SK-N-SH (cell line): ENCODE data around the gene ADAMTS1. TPM values are rescaled to one million over a fixed set of nuclear protein-coding genes. Genes with fewer than 3 reads are reported as not detected.
A peak's percentile ranks its signal among the peaks of the same experiment; 100 is the strongest.

Experiments used
- CTCF ChIA-PET: fragments of 300-600, 350-600 bp; formaldehyde crosslinking; extraction: SDS; loops from one replicate; lab custom pipeline; 2021; lab: Yijun Ruan, JAX
- POLR2A ChIA-PET: fragments of 350-600 bp; sonication (Branson Sonifier 250); formaldehyde crosslinking; extraction: SDS; loops from one replicate; lab custom pipeline; 2020; ENCODE audit warnings: antibody characterized with exemption, inconsistent platforms; lab: Yijun Ruan, JAX
- DNase-seq: peaks from one replicate; pipeline ENCODE4 v3.0.0; 2012
- H2AFZ ChIP-seq: fragments of 200-600 bp; sonication (generic); 2 replicates; pipeline ENCODE4 v1.8.1; 2016; ENCODE audit warnings: antibody characterized with exemption, mild to moderate bottlenecking, low read depth
- H3F3A ChIP-seq: fragments of 200-600 bp; sonication (generic); replicated peaks from 2 replicates; pipeline ENCODE3; 2016; ENCODE audit warnings: antibody characterized with exemption, mild to moderate bottlenecking; ENCODE audit not compliant: insufficient read depth
- H3K27ac ChIP-seq, 2 experiments: fragments of 200-500 bp in 1 of 2; fragments of 200-600 bp in 1 of 2; sonication (Bioruptor generic) in 1 of 2; sonication (generic), shearing (Covaris generic) in 1 of 2; 2 replicates each; pipeline versions ENCODE4 v1.5.1 to v1.6.1; 2014 to 2016; ENCODE audit warnings: low read depth in 2 of 2, inconsistent platforms in 1 of 2, low read length in 1 of 2, mild to moderate bottlenecking in 1 of 2, mixed read lengths in 1 of 2
- H3K27me3 ChIP-seq: fragments of 200-600 bp; sonication (generic), shearing (Covaris generic); 2 replicates; pipeline ENCODE4 v1.6.1; 2016; ENCODE audit warnings: mixed run types; ENCODE audit not compliant: insufficient read depth
- H3K36me3 ChIP-seq, 2 experiments: fragments of 200-500 bp in 1 of 2; fragments of 200-600 bp in 1 of 2; sonication (Bioruptor generic) in 1 of 2; sonication (generic) in 1 of 2; replicated peaks in 1 of 2; 2 replicates each; pipeline versions ENCODE3 to v1.5.1; 2014 to 2016; ENCODE audit warnings: low read length in 1 of 2, mild to moderate bottlenecking in 1 of 2; ENCODE audit not compliant: insufficient read depth in 2 of 2, control insufficient read depth in 1 of 2
- H3K4me1 ChIP-seq, 2 experiments: fragments of 200-500 bp in 1 of 2; fragments of 200-600 bp in 1 of 2; sonication (Bioruptor generic) in 1 of 2; sonication (generic), shearing (Covaris generic) in 1 of 2; 2 replicates each; pipeline versions ENCODE4 v1.5.1 to v1.6.1; 2014 to 2016; ENCODE audit warnings: low read depth in 1 of 2, low read length in 1 of 2, mixed run types in 1 of 2; ENCODE audit not compliant: insufficient read depth in 2 of 2, control insufficient read depth in 1 of 2
- H3K4me2 ChIP-seq: fragments of 200-600 bp; sonication (generic), shearing (Covaris generic); 2 replicates; pipeline ENCODE4 v1.6.1; 2017; ENCODE audit warnings: mixed run types
- H3K4me3 ChIP-seq, 2 experiments: fragments of 200-500 bp in 1 of 2; fragments of 200-600 bp in 1 of 2; sonication (Bioruptor generic) in 1 of 2; sonication (generic), shearing (Covaris generic) in 1 of 2; 2 replicates each; pipeline versions ENCODE4 v1.5.1 to v1.8.1; 2014 to 2016; ENCODE audit warnings: low read depth in 2 of 2, inconsistent platforms in 1 of 2, low read length in 1 of 2, mild to moderate bottlenecking in 1 of 2, mixed read lengths in 1 of 2, moderate library complexity in 1 of 2
- H3K79me2 ChIP-seq: fragments of 200-600 bp; sonication (generic); 2 replicates; pipeline ENCODE4 v1.8.1; 2017; ENCODE audit warnings: mild to moderate bottlenecking; ENCODE audit not compliant: insufficient read depth
- H3K9ac ChIP-seq: fragments of 200-600 bp; sonication (generic); 2 replicates; pipeline ENCODE4 v1.6.1; 2017; ENCODE audit warnings: mixed run types
- H3K9me2 ChIP-seq: fragments of 200-600 bp; sonication (generic); 2 replicates; pipeline ENCODE4 v1.6.1; 2017; ENCODE audit warnings: mixed run types
- H3K9me3 ChIP-seq: fragments of 200-600 bp; sonication (generic); 2 replicates; pipeline ENCODE4 v1.6.1; 2017; ENCODE audit warnings: mixed run types, mild to moderate bottlenecking, moderate library complexity
- H4K20me1 ChIP-seq: fragments of 200-600 bp; sonication (generic); 2 replicates; pipeline ENCODE4 v1.6.1; 2017; ENCODE audit warnings: mild to moderate bottlenecking, mixed run types; ENCODE audit not compliant: insufficient read depth
- CHD2 ChIP-seq: fragments of 150-350 bp; IDR thresholded peaks from 2 replicates; pipeline ENCODE4 v1.6.1; 2018; ENCODE audit warnings: low read length; ENCODE audit not compliant: partially characterized antibody
- ELF1 ChIP-seq: IDR thresholded peaks from 2 replicates; pipeline ENCODE4 v1.4.0; 2012
- FOSL2 ChIP-seq: IDR thresholded peaks from 2 replicates; pipeline ENCODE4 v1.4.0; 2012; ENCODE audit warnings: low read depth, mild to moderate bottlenecking, moderate library complexity, borderline replicate concordance
- FOXJ3 ChIP-seq: sonication (generic); formaldehyde crosslinking; IDR thresholded peaks from 2 replicates; pipeline ENCODE4 v1.5.1; 2020; ENCODE audit warnings: mild to moderate bottlenecking, missing genetic modification reagents
- FOXM1 ChIP-seq: IDR thresholded peaks from 2 replicates; pipeline ENCODE4 v1.4.0; 2012; ENCODE audit warnings: low read depth, mild to moderate bottlenecking
- GATA2 ChIP-seq: sonication (generic); formaldehyde crosslinking; IDR thresholded peaks from 2 replicates; pipeline ENCODE4 v1.5.0; 2020; ENCODE audit warnings: mild to moderate bottlenecking, missing genetic modification reagents
- JUND ChIP-seq: IDR thresholded peaks from 2 replicates; pipeline ENCODE4 v1.4.0; 2012
- MXI1 ChIP-seq: IDR thresholded peaks from 2 replicates; pipeline ENCODE4 v1.6.1; 2012; ENCODE audit warnings: mild to moderate bottlenecking, low read depth, low read length, improper control_type of control experiment
- RAD21 ChIP-seq: IDR thresholded peaks from 2 replicates; pipeline ENCODE4 v1.6.1; 2012; ENCODE audit warnings: mild to moderate bottlenecking, low read length
- RCOR1 ChIP-seq: fragments of 150-350 bp; IDR thresholded peaks from 2 replicates; pipeline ENCODE4 v1.6.1; 2017; ENCODE audit warnings: antibody characterized with exemption, low read length
- RFX5 ChIP-seq: IDR thresholded peaks from 2 replicates; pipeline ENCODE4 v1.6.1; 2012; ENCODE audit warnings: mild to moderate bottlenecking, improper control_type of control experiment, low read length
- SIN3A ChIP-seq: IDR thresholded peaks from 2 replicates; pipeline ENCODE4 v1.6.1; 2012; ENCODE audit warnings: low read depth, mild to moderate bottlenecking, low read length, moderate library complexity, borderline replicate concordance
- TEAD4 ChIP-seq: IDR thresholded peaks from 2 replicates; pipeline ENCODE4 v1.4.0; 2012; ENCODE audit warnings: mild to moderate bottlenecking, borderline replicate concordance; ENCODE audit not compliant: insufficient read depth
- WGBS: methylation state at CpG from one replicate; pipeline ENCODE4 v1.1.6; 2017; ENCODE audit warnings: low lambda C conversion rate; 5-methylcytosine and 5-hydroxymethylcytosine counted together
- polyA plus RNA-seq, 3 experiments: library from polyadenylated mRNA; depleted of rRNA; stranded (reverse); fragments of >200 nt; gene quantifications; 2 replicates each; pipeline ENCODE4 v1.2.3, GENCODE V29; 2012
- TF ChIP-seq, protein P1 (sequence below): IDR thresholded peaks from 2 replicates; pipeline ENCODE4; 2012
- TF ChIP-seq, protein P2 (sequence below): IDR thresholded peaks from 2 replicates; pipeline ENCODE4 v1.4.0; 2012; ENCODE audit warnings: low read depth, borderline replicate concordance
- TF ChIP-seq, protein P3 (sequence below): IDR thresholded peaks from 2 replicates; pipeline ENCODE4 v1.6.1; 2012; ENCODE audit warnings: mild to moderate bottlenecking, low read depth, low read length, moderate library complexity
- TF ChIP-seq, protein P4 (sequence below): fragments of 200-600 bp; sonication (generic); IDR thresholded peaks from 2 replicates; pipeline ENCODE4 v1.6.1; 2017; ENCODE audit warnings: antibody characterized with exemption, mild to moderate bottlenecking, moderate library complexity
- TF ChIP-seq, protein P5 (sequence below): IDR thresholded peaks from 2 replicates; pipeline ENCODE4 v1.4.0; 2012; ENCODE audit warnings: low read depth, borderline replicate concordance
- TF ChIP-seq, protein P6 (sequence below): fragments of 150-350 bp; IDR thresholded peaks from 2 replicates; pipeline ENCODE4 v1.6.1; 2016; ENCODE audit warnings: mild to moderate bottlenecking, low read depth, low read length
- TF ChIP-seq, protein P7 (sequence below): IDR thresholded peaks from 2 replicates; pipeline ENCODE4 v1.4.0; 2012; ENCODE audit warnings: low read depth
- TF ChIP-seq, protein P8 (sequence below): fragments of 150-350 bp; IDR thresholded peaks from 2 replicates; pipeline ENCODE4 v1.6.1; 2017; ENCODE audit warnings: antibody characterized with exemption, low read length, low read depth, borderline replicate concordance

Gene ADAMTS1
- polyA plus RNA-seq, 1 of the 3 experiments (the other 2 are of a cell fraction), result 137 TPM

DNA sequence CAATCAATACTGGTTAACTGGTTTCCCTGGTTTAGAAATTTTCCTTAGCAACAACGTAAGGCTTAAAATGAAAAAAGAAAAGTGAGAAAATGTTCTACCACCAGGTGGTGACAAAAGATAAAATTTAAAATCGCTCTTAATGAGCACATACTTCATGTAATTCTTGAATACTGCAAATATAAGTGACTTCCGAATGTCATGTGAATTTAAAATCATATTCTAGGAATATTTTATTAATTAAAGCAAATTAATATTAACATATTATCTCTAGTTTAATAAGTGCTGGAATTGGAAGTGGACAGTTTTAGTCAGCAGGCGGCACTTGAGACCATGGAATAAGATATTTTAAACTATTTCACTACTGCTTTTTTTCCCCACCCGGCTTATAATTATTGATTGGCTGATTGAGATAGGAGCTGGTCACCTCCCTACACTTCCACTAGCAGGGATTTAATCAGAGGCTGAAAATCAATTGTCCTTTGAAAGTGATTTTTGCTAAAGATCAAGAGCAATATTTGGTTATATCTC, 5.0 kb upstream of the ADAMTS1 start:
- peak; percentile 51 for DNase-seq
- H3K9me2 ChIP-seq, result no peaks in the 10 kb centered on the region
- H3K27ac ChIP-seq, result peak overlapping the region in 1 of 2 experiments; percentile 53; a peak in 1 of 4 replicates
- 19% methylated on average over 5 of the region's 5 CpGs for WGBS
- H3K36me3 ChIP-seq, result no peaks in the 10 kb centered on the region
- no peaks in the 10 kb centered on the region for H4K20me1 ChIP-seq
- H3K4me1 ChIP-seq, result peaks cover 0 to 14% of the 10 kb centered on the region in 2 experiments; a peak in 2 of 4 replicates
- no peaks in the 10 kb centered on the region for H3K27me3 ChIP-seq
- 0 out of 2 replicates have a peak overlapping the region, but pooled peaks have one; percentile 22 for H3K4me2 ChIP-seq
- POLR2A ChIA-PET, result no interaction called here
- no peak overlapping the region; a peak in 1 of 4 replicates for H3K4me3 ChIP-seq
- no peak overlapping the region; the same call in 1 of the 2 replicates for H2AFZ ChIP-seq
- CTCF ChIA-PET, result interaction anchor here (0.6 to 4.5 kb wide), 46 partner anchors 11 to 1929 kb away, joined by 3 to 76 read pairs (median 4); no protein-coding TSS in a partner anchor
- no peaks in the 10 kb centered on the region for H3K79me2 ChIP-seq
- H3K9ac ChIP-seq, result no peak overlapping the region
- H3K9me3 ChIP-seq, result no peaks in the 10 kb centered on the region
- H3F3A ChIP-seq, result peaks cover 14% of the 10 kb centered on the region
- TF ChIP-seq FOXM1, result no peak
- TF ChIP-seq, protein P1, sequence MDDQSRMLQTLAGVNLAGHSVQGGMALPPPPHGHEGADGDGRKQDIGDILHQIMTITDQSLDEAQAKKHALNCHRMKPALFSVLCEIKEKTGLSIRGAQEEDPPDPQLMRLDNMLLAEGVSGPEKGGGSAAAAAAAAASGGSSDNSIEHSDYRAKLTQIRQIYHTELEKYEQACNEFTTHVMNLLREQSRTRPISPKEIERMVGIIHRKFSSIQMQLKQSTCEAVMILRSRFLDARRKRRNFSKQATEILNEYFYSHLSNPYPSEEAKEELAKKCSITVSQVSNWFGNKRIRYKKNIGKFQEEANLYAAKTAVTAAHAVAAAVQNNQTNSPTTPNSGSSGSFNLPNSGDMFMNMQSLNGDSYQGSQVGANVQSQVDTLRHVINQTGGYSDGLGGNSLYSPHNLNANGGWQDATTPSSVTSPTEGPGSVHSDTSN, result no peak
- TF ChIP-seq SIN3A, result no peak
- TF ChIP-seq, protein P2, sequence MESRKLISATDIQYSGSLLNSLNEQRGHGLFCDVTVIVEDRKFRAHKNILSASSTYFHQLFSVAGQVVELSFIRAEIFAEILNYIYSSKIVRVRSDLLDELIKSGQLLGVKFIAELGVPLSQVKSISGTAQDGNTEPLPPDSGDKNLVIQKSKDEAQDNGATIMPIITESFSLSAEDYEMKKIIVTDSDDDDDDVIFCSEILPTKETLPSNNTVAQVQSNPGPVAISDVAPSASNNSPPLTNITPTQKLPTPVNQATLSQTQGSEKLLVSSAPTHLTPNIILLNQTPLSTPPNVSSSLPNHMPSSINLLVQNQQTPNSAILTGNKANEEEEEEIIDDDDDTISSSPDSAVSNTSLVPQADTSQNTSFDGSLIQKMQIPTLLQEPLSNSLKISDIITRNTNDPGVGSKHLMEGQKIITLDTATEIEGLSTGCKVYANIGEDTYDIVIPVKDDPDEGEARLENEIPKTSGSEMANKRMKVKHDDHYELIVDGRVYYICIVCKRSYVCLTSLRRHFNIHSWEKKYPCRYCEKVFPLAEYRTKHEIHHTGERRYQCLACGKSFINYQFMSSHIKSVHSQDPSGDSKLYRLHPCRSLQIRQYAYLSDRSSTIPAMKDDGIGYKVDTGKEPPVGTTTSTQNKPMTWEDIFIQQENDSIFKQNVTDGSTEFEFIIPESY, result no peak
- no peak for TF ChIP-seq FOSL2
- no peak for TF ChIP-seq TEAD4
- TF ChIP-seq RAD21, result peak; percentile 74
- TF ChIP-seq, protein P3, sequence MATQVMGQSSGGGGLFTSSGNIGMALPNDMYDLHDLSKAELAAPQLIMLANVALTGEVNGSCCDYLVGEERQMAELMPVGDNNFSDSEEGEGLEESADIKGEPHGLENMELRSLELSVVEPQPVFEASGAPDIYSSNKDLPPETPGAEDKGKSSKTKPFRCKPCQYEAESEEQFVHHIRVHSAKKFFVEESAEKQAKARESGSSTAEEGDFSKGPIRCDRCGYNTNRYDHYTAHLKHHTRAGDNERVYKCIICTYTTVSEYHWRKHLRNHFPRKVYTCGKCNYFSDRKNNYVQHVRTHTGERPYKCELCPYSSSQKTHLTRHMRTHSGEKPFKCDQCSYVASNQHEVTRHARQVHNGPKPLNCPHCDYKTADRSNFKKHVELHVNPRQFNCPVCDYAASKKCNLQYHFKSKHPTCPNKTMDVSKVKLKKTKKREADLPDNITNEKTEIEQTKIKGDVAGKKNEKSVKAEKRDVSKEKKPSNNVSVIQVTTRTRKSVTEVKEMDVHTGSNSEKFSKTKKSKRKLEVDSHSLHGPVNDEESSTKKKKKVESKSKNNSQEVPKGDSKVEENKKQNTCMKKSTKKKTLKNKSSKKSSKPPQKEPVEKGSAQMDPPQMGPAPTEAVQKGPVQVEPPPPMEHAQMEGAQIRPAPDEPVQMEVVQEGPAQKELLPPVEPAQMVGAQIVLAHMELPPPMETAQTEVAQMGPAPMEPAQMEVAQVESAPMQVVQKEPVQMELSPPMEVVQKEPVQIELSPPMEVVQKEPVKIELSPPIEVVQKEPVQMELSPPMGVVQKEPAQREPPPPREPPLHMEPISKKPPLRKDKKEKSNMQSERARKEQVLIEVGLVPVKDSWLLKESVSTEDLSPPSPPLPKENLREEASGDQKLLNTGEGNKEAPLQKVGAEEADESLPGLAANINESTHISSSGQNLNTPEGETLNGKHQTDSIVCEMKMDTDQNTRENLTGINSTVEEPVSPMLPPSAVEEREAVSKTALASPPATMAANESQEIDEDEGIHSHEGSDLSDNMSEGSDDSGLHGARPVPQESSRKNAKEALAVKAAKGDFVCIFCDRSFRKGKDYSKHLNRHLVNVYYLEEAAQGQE, result no peak
- TF ChIP-seq, protein P4, sequence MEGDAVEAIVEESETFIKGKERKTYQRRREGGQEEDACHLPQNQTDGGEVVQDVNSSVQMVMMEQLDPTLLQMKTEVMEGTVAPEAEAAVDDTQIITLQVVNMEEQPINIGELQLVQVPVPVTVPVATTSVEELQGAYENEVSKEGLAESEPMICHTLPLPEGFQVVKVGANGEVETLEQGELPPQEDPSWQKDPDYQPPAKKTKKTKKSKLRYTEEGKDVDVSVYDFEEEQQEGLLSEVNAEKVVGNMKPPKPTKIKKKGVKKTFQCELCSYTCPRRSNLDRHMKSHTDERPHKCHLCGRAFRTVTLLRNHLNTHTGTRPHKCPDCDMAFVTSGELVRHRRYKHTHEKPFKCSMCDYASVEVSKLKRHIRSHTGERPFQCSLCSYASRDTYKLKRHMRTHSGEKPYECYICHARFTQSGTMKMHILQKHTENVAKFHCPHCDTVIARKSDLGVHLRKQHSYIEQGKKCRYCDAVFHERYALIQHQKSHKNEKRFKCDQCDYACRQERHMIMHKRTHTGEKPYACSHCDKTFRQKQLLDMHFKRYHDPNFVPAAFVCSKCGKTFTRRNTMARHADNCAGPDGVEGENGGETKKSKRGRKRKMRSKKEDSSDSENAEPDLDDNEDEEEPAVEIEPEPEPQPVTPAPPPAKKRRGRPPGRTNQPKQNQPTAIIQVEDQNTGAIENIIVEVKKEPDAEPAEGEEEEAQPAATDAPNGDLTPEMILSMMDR, result peak; percentile 74
- no peak for TF ChIP-seq RCOR1
- TF ChIP-seq MXI1, result no peak
- TF ChIP-seq GATA2 (CRISPR knock-in tag), result no peak
- TF ChIP-seq, protein P5, sequence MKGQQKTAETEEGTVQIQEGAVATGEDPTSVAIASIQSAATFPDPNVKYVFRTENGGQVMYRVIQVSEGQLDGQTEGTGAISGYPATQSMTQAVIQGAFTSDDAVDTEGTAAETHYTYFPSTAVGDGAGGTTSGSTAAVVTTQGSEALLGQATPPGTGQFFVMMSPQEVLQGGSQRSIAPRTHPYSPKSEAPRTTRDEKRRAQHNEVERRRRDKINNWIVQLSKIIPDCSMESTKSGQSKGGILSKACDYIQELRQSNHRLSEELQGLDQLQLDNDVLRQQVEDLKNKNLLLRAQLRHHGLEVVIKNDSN, result no peak
- TF ChIP-seq RFX5, result peak; percentile 80; the same call in 1 of the 2 replicates
- TF ChIP-seq, protein P6, sequence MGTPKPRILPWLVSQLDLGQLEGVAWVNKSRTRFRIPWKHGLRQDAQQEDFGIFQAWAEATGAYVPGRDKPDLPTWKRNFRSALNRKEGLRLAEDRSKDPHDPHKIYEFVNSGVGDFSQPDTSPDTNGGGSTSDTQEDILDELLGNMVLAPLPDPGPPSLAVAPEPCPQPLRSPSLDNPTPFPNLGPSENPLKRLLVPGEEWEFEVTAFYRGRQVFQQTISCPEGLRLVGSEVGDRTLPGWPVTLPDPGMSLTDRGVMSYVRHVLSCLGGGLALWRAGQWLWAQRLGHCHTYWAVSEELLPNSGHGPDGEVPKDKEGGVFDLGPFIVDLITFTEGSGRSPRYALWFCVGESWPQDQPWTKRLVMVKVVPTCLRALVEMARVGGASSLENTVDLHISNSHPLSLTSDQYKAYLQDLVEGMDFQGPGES, result no peak
- no peak for TF ChIP-seq ELF1
- TF ChIP-seq, protein P7, sequence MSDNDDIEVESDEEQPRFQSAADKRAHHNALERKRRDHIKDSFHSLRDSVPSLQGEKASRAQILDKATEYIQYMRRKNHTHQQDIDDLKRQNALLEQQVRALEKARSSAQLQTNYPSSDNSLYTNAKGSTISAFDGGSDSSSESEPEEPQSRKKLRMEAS, result no peak
- no peak for TF ChIP-seq JUND
- TF ChIP-seq, protein P8, sequence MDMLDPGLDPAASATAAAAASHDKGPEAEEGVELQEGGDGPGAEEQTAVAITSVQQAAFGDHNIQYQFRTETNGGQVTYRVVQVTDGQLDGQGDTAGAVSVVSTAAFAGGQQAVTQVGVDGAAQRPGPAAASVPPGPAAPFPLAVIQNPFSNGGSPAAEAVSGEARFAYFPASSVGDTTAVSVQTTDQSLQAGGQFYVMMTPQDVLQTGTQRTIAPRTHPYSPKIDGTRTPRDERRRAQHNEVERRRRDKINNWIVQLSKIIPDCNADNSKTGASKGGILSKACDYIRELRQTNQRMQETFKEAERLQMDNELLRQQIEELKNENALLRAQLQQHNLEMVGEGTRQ, result no peak
- TF ChIP-seq FOXJ3, result no peak
- no peak for TF ChIP-seq CHD2
